ENCODE data around the gene TMEFF2. TPM values are rescaled to one million over a fixed set of nuclear protein-coding genes. Genes with fewer than 3 reads are reported as not detected.

The TMEFF2 gene
- polyA plus RNA-seq, 1 of the 3 experiments (the other 2 are of a cell fraction) = 5.4 TPM

GRCh38 chr2:191951376-191951775 is 243.4 kb downstream of the TMEFF2 start:
- no peak for DNase-seq
- no peak overlapping the region for H3K9ac ChIP-seq
- H3K4me1 ChIP-seq (ENCODE audit: control insufficient read depth in 1 of 2, insufficient read depth in 2 of 2, low read depth in 1 of 2, low read length in 1 of 2) = peaks cover 0 to 5% of the 10 kb centered on the region in 2 experiments; a peak in 1 of 4 replicates
- no peak overlapping the region for H3K27ac ChIP-seq (ENCODE audit: low read depth in 2 of 2, low read length in 1 of 2)
- H3K36me3 ChIP-seq (replicated peaks in 1 of 2; ENCODE audit: control insufficient read depth in 1 of 2, insufficient read depth in 2 of 2, low read length in 1 of 2) = no peaks in the 10 kb centered on the region
- no peak overlapping the region for H3K4me3 ChIP-seq (ENCODE audit: low read depth in 2 of 2, low read length in 1 of 2)
- H3K9me3 ChIP-seq = no peaks in the 10 kb centered on the region
- no peaks in the 10 kb centered on the region for H3K9me2 ChIP-seq
- no peak for TF ChIP-seq FOSL2 (IDR thresholded peaks at IDR 0.05; ENCODE audit: borderline replicate concordance, low read depth)
- no peak for TF ChIP-seq TAF1 (IDR thresholded peaks at IDR 0.05; ENCODE audit: borderline replicate concordance, low read depth, low read length)
- TF ChIP-seq RCOR1 (IDR thresholded peaks at IDR 0.05; ENCODE audit: low read length) = no peak
- no peak for TF ChIP-seq MAX (IDR thresholded peaks at IDR 0.05; ENCODE audit: low read depth)
- TF ChIP-seq TCF12 (IDR thresholded peaks at IDR 0.05) = no peak
- TF ChIP-seq POLR2AphosphoS5 (IDR thresholded peaks at IDR 0.05; ENCODE audit: low read depth, low read length) = no peak
- TF ChIP-seq EZH2phosphoT487 (IDR thresholded peaks at IDR 0.05; ENCODE audit: borderline replicate concordance, low read depth) = no peak
- no peak for TF ChIP-seq NRF1 (IDR thresholded peaks at IDR 0.05; ENCODE audit: low read depth, low read length)
- TF ChIP-seq ZBTB33 (IDR thresholded peaks at IDR 0.05; ENCODE audit: borderline replicate concordance, low read depth) = no peak
- TF ChIP-seq SMC3 (IDR thresholded peaks at IDR 0.05; ENCODE audit: low read depth, low read length) = no peak
- TF ChIP-seq JUND (IDR thresholded peaks at IDR 0.05) = no peak
- TF ChIP-seq, protein P1, sequence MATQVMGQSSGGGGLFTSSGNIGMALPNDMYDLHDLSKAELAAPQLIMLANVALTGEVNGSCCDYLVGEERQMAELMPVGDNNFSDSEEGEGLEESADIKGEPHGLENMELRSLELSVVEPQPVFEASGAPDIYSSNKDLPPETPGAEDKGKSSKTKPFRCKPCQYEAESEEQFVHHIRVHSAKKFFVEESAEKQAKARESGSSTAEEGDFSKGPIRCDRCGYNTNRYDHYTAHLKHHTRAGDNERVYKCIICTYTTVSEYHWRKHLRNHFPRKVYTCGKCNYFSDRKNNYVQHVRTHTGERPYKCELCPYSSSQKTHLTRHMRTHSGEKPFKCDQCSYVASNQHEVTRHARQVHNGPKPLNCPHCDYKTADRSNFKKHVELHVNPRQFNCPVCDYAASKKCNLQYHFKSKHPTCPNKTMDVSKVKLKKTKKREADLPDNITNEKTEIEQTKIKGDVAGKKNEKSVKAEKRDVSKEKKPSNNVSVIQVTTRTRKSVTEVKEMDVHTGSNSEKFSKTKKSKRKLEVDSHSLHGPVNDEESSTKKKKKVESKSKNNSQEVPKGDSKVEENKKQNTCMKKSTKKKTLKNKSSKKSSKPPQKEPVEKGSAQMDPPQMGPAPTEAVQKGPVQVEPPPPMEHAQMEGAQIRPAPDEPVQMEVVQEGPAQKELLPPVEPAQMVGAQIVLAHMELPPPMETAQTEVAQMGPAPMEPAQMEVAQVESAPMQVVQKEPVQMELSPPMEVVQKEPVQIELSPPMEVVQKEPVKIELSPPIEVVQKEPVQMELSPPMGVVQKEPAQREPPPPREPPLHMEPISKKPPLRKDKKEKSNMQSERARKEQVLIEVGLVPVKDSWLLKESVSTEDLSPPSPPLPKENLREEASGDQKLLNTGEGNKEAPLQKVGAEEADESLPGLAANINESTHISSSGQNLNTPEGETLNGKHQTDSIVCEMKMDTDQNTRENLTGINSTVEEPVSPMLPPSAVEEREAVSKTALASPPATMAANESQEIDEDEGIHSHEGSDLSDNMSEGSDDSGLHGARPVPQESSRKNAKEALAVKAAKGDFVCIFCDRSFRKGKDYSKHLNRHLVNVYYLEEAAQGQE (IDR thresholded peaks at IDR 0.05; ENCODE audit: low read depth, low read length) = no peak
- no peak for TF ChIP-seq TEAD4 (IDR thresholded peaks at IDR 0.05; ENCODE audit: borderline replicate concordance, insufficient read depth)
- TF ChIP-seq GATA2 (CRISPR knock-in tag; IDR thresholded peaks at IDR 0.05) = no peak
- no peak for TF ChIP-seq RAD21 (IDR thresholded peaks at IDR 0.05; ENCODE audit: low read length)
- no peak for TF ChIP-seq MXI1 (IDR thresholded peaks at IDR 0.05; ENCODE audit: low read depth, low read length)
- TF ChIP-seq FOXJ3 (CRISPR knock-in tag; IDR thresholded peaks at IDR 0.05) = no peak
- TF ChIP-seq RFX5 (IDR thresholded peaks at IDR 0.05; ENCODE audit: low read length) = no peak
- ChIA-PET POLR2A (no interaction called here), CTCF (no interaction called here)
- no peaks in the 10 kb centered on the region for H4K20me1 ChIP-seq (ENCODE audit: insufficient read depth)
- no peak overlapping the region for H2AFZ ChIP-seq (ENCODE audit: low read depth)
- no peaks in the 10 kb centered on the region for H3K79me2 ChIP-seq (ENCODE audit: insufficient read depth)
- H3K27me3 ChIP-seq (ENCODE audit: insufficient read depth) = no peaks in the 10 kb centered on the region
- WGBS (ENCODE audit: low lambda C conversion rate) = 92% methylated on average over 1 of the region's 1 CpG
- no peaks in the 10 kb centered on the region for H3F3A ChIP-seq (replicated peaks; ENCODE audit: insufficient read depth)
- no peak overlapping the region for H3K4me2 ChIP-seq
